ENCODE results near the gene MTHFD2. TPM values are rescaled to one million over a fixed set of nuclear protein-coding genes. Genes with fewer than 3 reads are reported as not detected.

MTHFD2 gene
- total RNA-seq, 2 donors from 2014 or later = 12.9 to 15.8 TPM

- Histone ChIP-seq H3K9me3 (no peaks in the 10 kb centered on the region), H3K27me3 (no peaks in the 10 kb centered on the region), H3K4me3 (no peak overlapping the region), H3K27ac (no peak overlapping the region), H3K4me1 (no peaks in the 10 kb centered on the region), H3K36me3 (no peaks in the 10 kb centered on the region)
- DNase-seq (ENCODE audit: low spot score) = no peak
- no peak for TF ChIP-seq CTCF (IDR thresholded peaks at IDR 0.05)
Observed at GRCh38 chr2:74253306-74253970, 55.0 kb downstream of the MTHFD2 start.

- DNase-seq (ENCODE audit: low spot score) = no peak
- no peaks in the 10 kb centered on the region for H3K9me3 ChIP-seq
- H3K27ac ChIP-seq = no peak overlapping the region
- H3K27me3 ChIP-seq = no peaks in the 10 kb centered on the region
- H3K4me3 ChIP-seq = no peak overlapping the region
- no peaks in the 10 kb centered on the region for H3K4me1 ChIP-seq
- TF ChIP-seq CTCF (IDR thresholded peaks at IDR 0.05) = no peak
- no peaks in the 10 kb centered on the region for H3K36me3 ChIP-seq
Observed at GRCh38 chr2:74253971-74254310, 55.5 kb downstream of the MTHFD2 start.

- no peak overlapping the region for H3K4me3 ChIP-seq
- DNase-seq (ENCODE audit: low spot score) = no peak
- no peak overlapping the region for H3K27ac ChIP-seq
- H3K4me1 ChIP-seq = no peaks in the 10 kb centered on the region
- H3K27me3 ChIP-seq = no peaks in the 10 kb centered on the region
- H3K36me3 ChIP-seq = no peaks in the 10 kb centered on the region
- no peak for TF ChIP-seq CTCF (IDR thresholded peaks at IDR 0.05)
- no peaks in the 10 kb centered on the region for H3K9me3 ChIP-seq
Observed at GRCh38 chr2:74255660-74256213, 57.3 kb downstream of the MTHFD2 start.

GRCh38 chr2:74259191-74259590 lies 60.8 kb downstream of the MTHFD2 start:
- Histone ChIP-seq H3K27me3 (no peaks in the 10 kb centered on the region), H3K27ac (no peak overlapping the region), H3K36me3 (no peaks in the 10 kb centered on the region), H3K4me3 (no peak overlapping the region), H3K4me1 (no peaks in the 10 kb centered on the region), H3K9me3 (no peaks in the 10 kb centered on the region)
- DNase-seq (ENCODE audit: low spot score) = no peak
- TF ChIP-seq CTCF (IDR thresholded peaks at IDR 0.05) = no peak

- no peaks in the 10 kb centered on the region for H3K9me3 ChIP-seq
- no peaks in the 10 kb centered on the region for H3K4me1 ChIP-seq
- no peak overlapping the region for H3K4me3 ChIP-seq
- DNase-seq (ENCODE audit: low spot score) = no peak
- H3K27ac ChIP-seq = no peak overlapping the region
- H3K36me3 ChIP-seq = no peaks in the 10 kb centered on the region
- H3K27me3 ChIP-seq = no peaks in the 10 kb centered on the region
- TF ChIP-seq CTCF (IDR thresholded peaks at IDR 0.05) = no peak
Observed at GRCh38 chr2:74259733-74260132, 61.3 kb downstream of the MTHFD2 start.

- TF ChIP-seq CTCF (IDR thresholded peaks at IDR 0.05) = no peak
- no peak overlapping the region for H3K4me3 ChIP-seq
- no peaks in the 10 kb centered on the region for H3K9me3 ChIP-seq
- DNase-seq (ENCODE audit: low spot score) = no peak
- H3K27ac ChIP-seq = no peak overlapping the region
- H3K4me1 ChIP-seq = no peaks in the 10 kb centered on the region
- no peaks in the 10 kb centered on the region for H3K36me3 ChIP-seq
- H3K27me3 ChIP-seq = no peaks in the 10 kb centered on the region
Observed at GRCh38 chr2:74260495-74260894, 62.1 kb downstream of the MTHFD2 start.

Data from right atrium auricular region (tissue), 2 donors.